ENCODE results near the gene ZMYND8.

Gene ZMYND8

DNA sequence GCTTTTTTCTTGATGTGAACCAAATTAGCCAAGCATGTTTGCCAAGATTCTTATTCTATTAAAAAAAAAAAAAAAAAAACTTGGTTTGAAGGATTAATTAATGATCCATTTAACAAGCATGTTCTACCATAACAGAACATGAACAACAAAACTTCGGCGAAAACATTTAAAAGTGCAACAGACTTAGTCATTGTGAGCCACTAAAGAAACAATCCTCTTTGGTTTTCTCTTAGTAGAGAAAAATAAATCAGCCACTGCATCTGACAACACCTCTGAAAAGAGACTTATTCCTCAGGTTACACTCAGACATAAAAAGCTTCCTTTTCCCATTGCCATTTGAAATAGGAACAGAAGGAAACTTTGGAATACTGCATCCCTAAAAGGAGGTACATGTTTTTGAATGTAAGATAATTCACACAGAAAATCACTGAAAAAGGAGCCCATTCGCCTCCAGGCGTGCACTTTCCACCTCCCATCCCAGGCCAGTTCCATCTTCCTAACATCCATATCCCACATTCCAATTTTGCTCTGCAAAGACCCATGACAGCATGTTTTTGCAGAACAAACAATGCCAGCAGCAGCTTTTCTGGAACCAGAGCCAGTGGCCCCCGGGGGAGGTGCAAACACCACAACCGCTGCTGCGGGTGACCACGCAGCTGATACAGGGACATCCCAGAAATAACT lies 79.5 kb downstream of the ZMYND8 start:
- H3K9me3 ChIP-seq (ENCODE audit: insufficient read depth, low read length) = no peaks in the 10 kb centered on the region
- H3K4me1 ChIP-seq (ENCODE audit: insufficient read depth, insufficient read length) = peaks cover 4% of the 10 kb centered on the region
- peaks cover 72% of the 10 kb centered on the region for H3K36me3 ChIP-seq (ENCODE audit: insufficient read depth, insufficient read length, low read length)
- no peak overlapping the region for H3K9ac ChIP-seq (ENCODE audit: insufficient read length, low read depth)
- no peak overlapping the region for H3K4me3 ChIP-seq (ENCODE audit: insufficient read length, low read depth)
- no peaks in the 10 kb centered on the region for H3K27me3 ChIP-seq (ENCODE audit: insufficient read depth, insufficient read length)
- TF ChIP-seq YY1 (IDR thresholded peaks at IDR 0.05; ENCODE audit: insufficient read depth, insufficient read length) (no peak), SUZ12 (IDR thresholded peaks at IDR 0.05; ENCODE audit: extremely low read depth, insufficient read depth, insufficient read length) (no peak), ZNF274 (IDR thresholded peaks at IDR 0.05; ENCODE audit: low read depth, low read length) (no peak)
- DNase-seq (ENCODE audit: low read depth, low spot score) = no peak

GRCh38 chr20:47276251-47276650 lies 80.2 kb downstream of the ZMYND8 start:
- TF ChIP-seq YY1 (IDR thresholded peaks at IDR 0.05; ENCODE audit: insufficient read depth, insufficient read length) = no peak
- TF ChIP-seq ZNF274 (IDR thresholded peaks at IDR 0.05; ENCODE audit: low read depth, low read length) = no peak
- TF ChIP-seq SUZ12 (IDR thresholded peaks at IDR 0.05; ENCODE audit: extremely low read depth, insufficient read depth, insufficient read length) = no peak
- no peak overlapping the region for H3K4me3 ChIP-seq (ENCODE audit: insufficient read length, low read depth)
- no peaks in the 10 kb centered on the region for H3K9me3 ChIP-seq (ENCODE audit: insufficient read depth, low read length)
- H3K27me3 ChIP-seq (ENCODE audit: insufficient read depth, insufficient read length) = no peaks in the 10 kb centered on the region
- H3K4me1 ChIP-seq (ENCODE audit: insufficient read depth, insufficient read length) = peaks cover 4% of the 10 kb centered on the region
- no peak overlapping the region for H3K9ac ChIP-seq (ENCODE audit: insufficient read length, low read depth)
- H3K36me3 ChIP-seq (ENCODE audit: insufficient read depth, insufficient read length, low read length) = peaks cover 69% of the 10 kb centered on the region
- no peak for DNase-seq (ENCODE audit: low read depth, low spot score)

DNA sequence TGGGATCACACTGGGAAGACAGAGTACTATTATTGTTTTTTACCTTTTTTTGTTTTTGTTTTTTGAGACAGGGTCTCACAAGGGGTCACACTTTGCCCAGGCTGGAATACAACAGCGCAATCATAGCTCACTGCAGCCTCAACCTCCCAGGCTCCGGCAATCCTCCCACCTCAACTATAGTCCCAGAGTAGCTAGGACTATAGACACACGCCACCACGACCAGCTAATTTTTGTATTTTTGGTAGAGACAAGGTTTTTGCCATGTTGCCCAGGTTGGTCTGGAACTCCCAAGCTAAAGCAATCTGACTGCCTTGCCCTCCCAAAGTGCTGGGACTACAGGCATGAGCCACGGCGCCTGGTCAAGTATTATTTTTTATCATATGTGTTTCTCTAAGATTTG lies 81.0 kb downstream of the ZMYND8 start:
- Histone ChIP-seq H3K4me3 (ENCODE audit: insufficient read length, low read depth) (no peak overlapping the region), H3K4me1 (ENCODE audit: insufficient read depth, insufficient read length) (peaks cover 4% of the 10 kb centered on the region), H3K27me3 (ENCODE audit: insufficient read depth, insufficient read length) (no peaks in the 10 kb centered on the region), H3K9ac (ENCODE audit: insufficient read length, low read depth) (no peak overlapping the region), H3K36me3 (ENCODE audit: insufficient read depth, insufficient read length, low read length) (peaks cover 67% of the 10 kb centered on the region), H3K9me3 (ENCODE audit: insufficient read depth, low read length) (no peaks in the 10 kb centered on the region)
- TF ChIP-seq ZNF274 (IDR thresholded peaks at IDR 0.05; ENCODE audit: low read depth, low read length) (no peak), SUZ12 (IDR thresholded peaks at IDR 0.05; ENCODE audit: extremely low read depth, insufficient read depth, insufficient read length) (no peak), YY1 (IDR thresholded peaks at IDR 0.05; ENCODE audit: insufficient read depth, insufficient read length) (no peak)
- DNase-seq (ENCODE audit: low read depth, low spot score) = no peak

GRCh38 chr20:47274401-47275108 lies 81.9 kb downstream of the ZMYND8 start:
- Histone ChIP-seq H3K9ac (ENCODE audit: insufficient read length, low read depth) (no peak overlapping the region), H3K4me1 (ENCODE audit: insufficient read depth, insufficient read length) (peaks cover 4% of the 10 kb centered on the region), H3K9me3 (ENCODE audit: insufficient read depth, low read length) (no peaks in the 10 kb centered on the region), H3K36me3 (ENCODE audit: insufficient read depth, insufficient read length, low read length) (peaks cover 67% of the 10 kb centered on the region), H3K4me3 (ENCODE audit: insufficient read length, low read depth) (no peak overlapping the region), H3K27me3 (ENCODE audit: insufficient read depth, insufficient read length) (no peaks in the 10 kb centered on the region)
- TF ChIP-seq ZNF274 (IDR thresholded peaks at IDR 0.05; ENCODE audit: low read depth, low read length) (no peak), SUZ12 (IDR thresholded peaks at IDR 0.05; ENCODE audit: extremely low read depth, insufficient read depth, insufficient read length) (no peak)
- no peak for DNase-seq (ENCODE audit: low read depth, low spot score)

- Histone ChIP-seq H3K27me3 (ENCODE audit: insufficient read depth, insufficient read length) (no peaks in the 10 kb centered on the region), H3K4me1 (ENCODE audit: insufficient read depth, insufficient read length) (peaks cover 2% of the 10 kb centered on the region), H3K4me3 (ENCODE audit: insufficient read length, low read depth) (no peak overlapping the region), H3K36me3 (ENCODE audit: insufficient read depth, insufficient read length, low read length) (peaks cover 68% of the 10 kb centered on the region), H3K9me3 (ENCODE audit: insufficient read depth, low read length) (no peaks in the 10 kb centered on the region), H3K9ac (ENCODE audit: insufficient read length, low read depth) (no peak overlapping the region)
- TF ChIP-seq YY1 (IDR thresholded peaks at IDR 0.05; ENCODE audit: insufficient read depth, insufficient read length) (no peak), SUZ12 (IDR thresholded peaks at IDR 0.05; ENCODE audit: extremely low read depth, insufficient read depth, insufficient read length) (no peak), ZNF274 (IDR thresholded peaks at IDR 0.05; ENCODE audit: low read depth, low read length) (no peak)
- DNase-seq (ENCODE audit: low read depth, low spot score) = no peak
These were observed 82.8 kb downstream of the ZMYND8 start for GRCh38 chr20:47273591-47274235.

GRCh38 chr20:47272893-47273590 lies 83.5 kb downstream of the ZMYND8 start:
- Histone ChIP-seq H3K4me3 (ENCODE audit: insufficient read length, low read depth) (no peak overlapping the region), H3K27me3 (ENCODE audit: insufficient read depth, insufficient read length) (no peaks in the 10 kb centered on the region), H3K36me3 (ENCODE audit: insufficient read depth, insufficient read length, low read length) (peaks cover 64% of the 10 kb centered on the region), H3K9me3 (ENCODE audit: insufficient read depth, low read length) (no peaks in the 10 kb centered on the region), H3K9ac (ENCODE audit: insufficient read length, low read depth) (no peak overlapping the region), H3K4me1 (ENCODE audit: insufficient read depth, insufficient read length) (no peaks in the 10 kb centered on the region)
- DNase-seq (ENCODE audit: low read depth, low spot score) = peak; percentile 48
- TF ChIP-seq SUZ12 (IDR thresholded peaks at IDR 0.05; ENCODE audit: extremely low read depth, insufficient read depth, insufficient read length) = no peak
- TF ChIP-seq YY1 (IDR thresholded peaks at IDR 0.05; ENCODE audit: insufficient read depth, insufficient read length) = no peak
- TF ChIP-seq ZNF274 (IDR thresholded peaks at IDR 0.05; ENCODE audit: low read depth, low read length) = no peak

Measured in NT2/D1 (cell line).